ENCODE results near the gene USP28.

The USP28 gene

GRCh38 chr11:113847580-113847979 lies 27.8 kb downstream of the USP28 start (continued):
- TF ChIP-seq GFI1B (tag by site-specific recombination; IDR thresholded peaks at IDR 0.05) (no peak), HOXC10 (CRISPR knock-in tag; IDR thresholded peaks at IDR 0.05) (no peak), ZNF146 (tag by site-specific recombination; IDR thresholded peaks at IDR 0.05) (no peak), ZNF132 (tag by site-specific recombination; IDR thresholded peaks at IDR 0.05; ENCODE audit: borderline replicate concordance) (no peak), ZNF416 (tag by site-specific recombination; IDR thresholded peaks at IDR 0.05) (no peak), ZBTB44 (tag by site-specific recombination; IDR thresholded peaks at IDR 0.05) (no peak), AEBP2 (tag by site-specific recombination; IDR thresholded peaks at IDR 0.05; ENCODE audit: borderline replicate concordance) (no peak), ZNF174 (tag by site-specific recombination; IDR thresholded peaks at IDR 0.05) (no peak), ZNF311 (tag by site-specific recombination; IDR thresholded peaks at IDR 0.05; ENCODE audit: borderline replicate concordance) (no peak)
- TF ChIP-seq, protein P1, sequence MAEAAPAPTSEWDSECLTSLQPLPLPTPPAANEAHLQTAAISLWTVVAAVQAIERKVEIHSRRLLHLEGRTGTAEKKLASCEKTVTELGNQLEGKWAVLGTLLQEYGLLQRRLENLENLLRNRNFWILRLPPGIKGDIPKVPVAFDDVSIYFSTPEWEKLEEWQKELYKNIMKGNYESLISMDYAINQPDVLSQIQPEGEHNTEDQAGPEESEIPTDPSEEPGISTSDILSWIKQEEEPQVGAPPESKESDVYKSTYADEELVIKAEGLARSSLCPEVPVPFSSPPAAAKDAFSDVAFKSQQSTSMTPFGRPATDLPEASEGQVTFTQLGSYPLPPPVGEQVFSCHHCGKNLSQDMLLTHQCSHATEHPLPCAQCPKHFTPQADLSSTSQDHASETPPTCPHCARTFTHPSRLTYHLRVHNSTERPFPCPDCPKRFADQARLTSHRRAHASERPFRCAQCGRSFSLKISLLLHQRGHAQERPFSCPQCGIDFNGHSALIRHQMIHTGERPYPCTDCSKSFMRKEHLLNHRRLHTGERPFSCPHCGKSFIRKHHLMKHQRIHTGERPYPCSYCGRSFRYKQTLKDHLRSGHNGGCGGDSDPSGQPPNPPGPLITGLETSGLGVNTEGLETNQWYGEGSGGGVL (tag by site-specific recombination; IDR thresholded peaks at IDR 0.05) = no peak
- TF ChIP-seq, protein P2, sequence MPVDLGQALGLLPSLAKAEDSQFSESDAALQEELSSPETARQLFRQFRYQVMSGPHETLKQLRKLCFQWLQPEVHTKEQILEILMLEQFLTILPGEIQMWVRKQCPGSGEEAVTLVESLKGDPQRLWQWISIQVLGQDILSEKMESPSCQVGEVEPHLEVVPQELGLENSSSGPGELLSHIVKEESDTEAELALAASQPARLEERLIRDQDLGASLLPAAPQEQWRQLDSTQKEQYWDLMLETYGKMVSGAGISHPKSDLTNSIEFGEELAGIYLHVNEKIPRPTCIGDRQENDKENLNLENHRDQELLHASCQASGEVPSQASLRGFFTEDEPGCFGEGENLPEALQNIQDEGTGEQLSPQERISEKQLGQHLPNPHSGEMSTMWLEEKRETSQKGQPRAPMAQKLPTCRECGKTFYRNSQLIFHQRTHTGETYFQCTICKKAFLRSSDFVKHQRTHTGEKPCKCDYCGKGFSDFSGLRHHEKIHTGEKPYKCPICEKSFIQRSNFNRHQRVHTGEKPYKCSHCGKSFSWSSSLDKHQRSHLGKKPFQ (tag by site-specific recombination; IDR thresholded peaks at IDR 0.05) = no peak

DNA sequence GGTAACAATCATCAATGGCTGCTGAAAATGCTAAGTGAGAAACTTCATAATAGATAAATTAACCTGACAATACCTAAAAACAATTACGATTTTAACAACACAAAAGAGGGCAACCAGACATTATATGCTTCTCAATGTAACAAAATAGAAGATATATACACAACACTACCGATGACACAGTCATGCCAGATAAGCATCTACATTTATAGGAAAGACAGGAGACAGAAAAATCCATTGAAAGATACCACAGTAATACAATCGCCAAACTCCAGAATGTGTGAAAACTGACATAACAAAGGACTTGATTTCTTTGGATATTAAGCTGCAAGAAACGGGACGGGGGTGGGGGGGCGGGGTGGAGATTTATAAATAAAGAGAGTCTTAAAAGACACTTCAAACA lies 28.3 kb downstream of the USP28 start:
- Histone ChIP-seq H3K27ac (ENCODE audit: extremely low read depth, low read depth, low read length) (no peak overlapping the region), H3K9me3 (ENCODE audit: control insufficient read depth, insufficient read depth, low read depth, low read length) (no peaks in the 10 kb centered on the region), H3K4me3 (ENCODE audit: low read depth, low read length) (no peak overlapping the region), H3K36me3 (ENCODE audit: control insufficient read depth in 2 of 2, insufficient read depth in 1 of 2, low read length in 2 of 2) (peaks cover 0 to 42% of the 10 kb centered on the region in 2 experiments; a peak in 2 of 3 replicates), H3K4me1 (ENCODE audit: control insufficient read depth, insufficient read depth, low read length) (no peaks in the 10 kb centered on the region)
- TF ChIP-seq ZNF10 (tag by site-specific recombination; IDR thresholded peaks at IDR 0.05) = no peak
- TF ChIP-seq ZSCAN30 (tag by site-specific recombination; IDR thresholded peaks at IDR 0.05) = no peak
- no peak for TF ChIP-seq SCRT2 (tag by site-specific recombination; IDR thresholded peaks at IDR 0.05)
- no peak for TF ChIP-seq ZNF221 (tag by site-specific recombination; IDR thresholded peaks at IDR 0.05; ENCODE audit: borderline replicate concordance)
- no peak for TF ChIP-seq GLIS2 (tag by site-specific recombination; IDR thresholded peaks at IDR 0.05)
- no peak for TF ChIP-seq ZNF274 (IDR thresholded peaks at IDR 0.05; ENCODE audit: low read length)
- no peak for TF ChIP-seq ZNF274 (tag by site-specific recombination; IDR thresholded peaks at IDR 0.05; ENCODE audit: borderline replicate concordance)
- TF ChIP-seq ZNF792 (tag by site-specific recombination; IDR thresholded peaks at IDR 0.05) = no peak
- TF ChIP-seq ZBTB26 (tag by site-specific recombination; optimal IDR thresholded peaks at IDR 0.05) = no peak
- no peak for TF ChIP-seq ZNF24 (tag by site-specific recombination; IDR thresholded peaks at IDR 0.05)
- TF ChIP-seq ZBTB10 (tag by site-specific recombination; IDR thresholded peaks at IDR 0.05) = no peak
- ChIA-PET POLR2A (no interaction called here), CTCF (no interaction called here)
